Upper lobe of left lung (tissue), 6 donors: ENCODE results near the gene SMIM38. TPM values are rescaled to one million over a fixed set of nuclear protein-coding genes. Genes with fewer than 3 reads are reported as not detected.
A peak's percentile ranks its signal among the peaks of the same experiment; 100 is the strongest.

ENCODE experiments used
- ATAC-seq, 2 donors: fragments of 200-7000 bp; cut with Tn5 transposase; one replicate each; pipeline ENCODE4 v1.9.1; 2022; ENCODE audit warnings: mild to moderate bottlenecking in 2 of 2, moderate library complexity in 2 of 2; ENCODE audit not compliant: low FRiP score in 2 of 2
- DNase-seq, 2 donors: peaks; one replicate each; pipeline ENCODE4 v3.0.0-alpha.2; 2019 to 2020
- H3K27ac ChIP-seq, 4 donors: fragments of 200-600 bp; sonication (generic); one replicate each; pipeline ENCODE4 v1.5.1; 2016 to 2019
- H3K27me3 ChIP-seq, 4 donors: fragments of 200-600 bp; sonication (generic); one replicate each; pipeline ENCODE4 v1.5.1; 2017 to 2019
- H3K36me3 ChIP-seq, 4 donors: fragments of 200-600 bp; sonication (generic); one replicate each; pipeline ENCODE4 v1.5.1; 2016 to 2019
- H3K4me1 ChIP-seq, 4 donors: fragments of 200-600 bp; sonication (generic); one replicate each; pipeline ENCODE4 v1.5.1; 2018 to 2019
- H3K4me3 ChIP-seq, 4 donors: fragments of 200-600 bp; sonication (generic); one replicate each; pipeline ENCODE4 v1.5.1; 2017 to 2019; ENCODE audit warnings: mild to moderate bottlenecking in 2 of 4, moderate library complexity in 1 of 4
- H3K9me3 ChIP-seq, 4 donors: fragments of 200-600 bp; sonication (generic); one replicate each; pipeline ENCODE4 v1.5.1; 2018 to 2019
- CTCF ChIP-seq, 6 experiments: fragments of 450-650 bp in 4 of 6; fragments of 200-600 bp in 2 of 6; sonication (generic) in 2 of 6; IDR thresholded peaks; one replicate each; pipeline ENCODE4 v1.5.1; 2016 to 2019; ENCODE audit warnings: antibody characterized with exemption in 6 of 6
- EP300 ChIP-seq, 4 donors: sonication (generic); formaldehyde crosslinking; IDR thresholded peaks; one replicate each; pipeline ENCODE4 v1.5.1; 2017; ENCODE audit warnings: antibody characterized with exemption in 4 of 4, control low read depth in 2 of 4
- POLR2A ChIP-seq, 4 donors: fragments of 450-650 bp; IDR thresholded peaks; one replicate each; pipeline ENCODE4 v1.5.1; 2016 to 2017; ENCODE audit warnings: antibody characterized with exemption in 4 of 4, mild to moderate bottlenecking in 2 of 4
- POLR2AphosphoS5 ChIP-seq, 2 donors: sonication (generic); formaldehyde crosslinking; IDR thresholded peaks; one replicate each; pipeline ENCODE4 v1.5.1; 2017; ENCODE audit warnings: antibody characterized with exemption in 2 of 2
- WGBS, 2 donors: methylation state at CpG; one replicate each; pipeline ENCODE4 v1.1.5; 2017 to 2018; 5-methylcytosine and 5-hydroxymethylcytosine counted together
- total RNA-seq, 6 donors: library from RNA; depleted of rRNA in 4 of 6; stranded (reverse); fragments of >200 nt in 4 of 6; gene quantifications; one replicate each; pipeline versions ENCODE4 v1.1.0 to v1.2.1, GENCODE V29; 2016 to 2021
- donor health status: DM: no; HTN: no; CAD: no; lungs with moderate emphysema.
- donor health status: DM: no; HTN: yes; CAD: no; lungs with severe emphysema.

SMIM38 gene
- total RNA-seq, 6 donors from 2014 or later = 0.10 to 0.67 (median 0.55) TPM; not detected in 2

- ATAC-seq = no peak
- Histone ChIP-seq H3K36me3 (no peaks in the 10 kb centered on the region), H3K27ac (no peak overlapping the region), H3K27me3 (no peaks in the 10 kb centered on the region), H3K9me3 (no peaks in the 10 kb centered on the region), H3K4me3 (no peak overlapping the region), H3K4me1 (no peaks in the 10 kb centered on the region)
- TF ChIP-seq POLR2AphosphoS5 (IDR thresholded peaks at IDR 0.05) (no peak), EP300 (IDR thresholded peaks at IDR 0.05) (no peak)
- DNase-seq = no peak
- WGBS, 2 donors = 82 to 86% methylated on average over 8 of the region's 8 CpGs
Measured at GRCh38 chr11:69173925-69174581, 18.3 kb downstream of the SMIM38 start.

- WGBS, 2 donors = 83 to 88% methylated on average over 1 to 2 of the region's 2 CpGs
- no peak overlapping the region for H3K27ac ChIP-seq
- H3K27me3 ChIP-seq = no peaks in the 10 kb centered on the region
- no peak overlapping the region for H3K4me3 ChIP-seq
- no peaks in the 10 kb centered on the region for H3K4me1 ChIP-seq
- H3K9me3 ChIP-seq = no peaks in the 10 kb centered on the region
- H3K36me3 ChIP-seq = no peaks in the 10 kb centered on the region
- ATAC-seq (no peak), DNase-seq (no peak)
- TF ChIP-seq POLR2A (IDR thresholded peaks at IDR 0.05) = no peak
- no peak for TF ChIP-seq POLR2AphosphoS5 (IDR thresholded peaks at IDR 0.05)
- no peak for TF ChIP-seq EP300 (IDR thresholded peaks at IDR 0.05)
- no peak for TF ChIP-seq CTCF (IDR thresholded peaks at IDR 0.05)
Measured at GRCh38 chr11:69174841-69175240, 19.1 kb downstream of the SMIM38 start.

GRCh38 chr11:69178819-69179482 lies 23.2 kb downstream of the SMIM38 start:
- H3K9me3 ChIP-seq = no peaks in the 10 kb centered on the region
- no peak for DNase-seq
- no peaks in the 10 kb centered on the region for H3K27me3 ChIP-seq
- H3K36me3 ChIP-seq = no peaks in the 10 kb centered on the region
- no peaks in the 10 kb centered on the region for H3K4me1 ChIP-seq
- H3K27ac ChIP-seq = no peak overlapping the region
- 70 to 74% methylated on average over 9 of the region's 9 CpGs for WGBS, 2 donors
- no peak for ATAC-seq
- no peak for TF ChIP-seq POLR2AphosphoS5 (IDR thresholded peaks at IDR 0.05)
- no peak for TF ChIP-seq EP300 (IDR thresholded peaks at IDR 0.05)
- H3K4me3 ChIP-seq = no peak overlapping the region

- ATAC-seq = peak in 1 of 2 donors; percentile 14
- no peak for DNase-seq
- Histone ChIP-seq H3K4me1 (no peaks in the 10 kb centered on the region), H3K36me3 (no peaks in the 10 kb centered on the region), H3K4me3 (no peak overlapping the region), H3K27ac (no peak overlapping the region), H3K9me3 (no peaks in the 10 kb centered on the region), H3K27me3 (no peaks in the 10 kb centered on the region)
- no peak for TF ChIP-seq POLR2A (IDR thresholded peaks at IDR 0.05)
- TF ChIP-seq EP300 (IDR thresholded peaks at IDR 0.05) = no peak
- no peak for TF ChIP-seq POLR2AphosphoS5 (IDR thresholded peaks at IDR 0.05)
- no peak for TF ChIP-seq CTCF (IDR thresholded peaks at IDR 0.05)
- WGBS, 2 donors = 70 to 80% methylated on average over 9 of the region's 9 CpGs
Measured at GRCh38 chr11:69180226-69180625, 24.5 kb downstream of the SMIM38 start.

GRCh38 chr11:69180726-69181125 lies 25.0 kb downstream of the SMIM38 start:
- H3K4me1 ChIP-seq = no peaks in the 10 kb centered on the region

More at GRCh38 chr11:69180726-69181125, 25.0 kb downstream of the SMIM38 start:
- no peak overlapping the region for H3K4me3 ChIP-seq
- no peaks in the 10 kb centered on the region for H3K9me3 ChIP-seq
- no peaks in the 10 kb centered on the region for H3K36me3 ChIP-seq
- ATAC-seq (no peak), DNase-seq (no peak)
- 84 to 100% methylated on average over 1 to 3 of the region's 3 CpGs for WGBS, 2 donors
- H3K27ac ChIP-seq = no peak overlapping the region
- TF ChIP-seq POLR2A (IDR thresholded peaks at IDR 0.05) (no peak), EP300 (IDR thresholded peaks at IDR 0.05) (no peak), POLR2AphosphoS5 (IDR thresholded peaks at IDR 0.05) (no peak), CTCF (IDR thresholded peaks at IDR 0.05) (no peak)
- H3K27me3 ChIP-seq = no peaks in the 10 kb centered on the region
